GM12875 (cell line): ENCODE measurements around the gene ACOT11.

Source experiments
- H3K4me3 ChIP-seq: one replicate; pipeline ENCODE4 v1.5.1; 2011; ENCODE audit warnings: low read depth, low read length, control low read depth
- CTCF ChIP-seq: IDR thresholded peaks from 2 replicates; pipeline ENCODE4 v1.5.1; 2011; ENCODE audit warnings: low read depth, mild to moderate bottlenecking, control low read depth, inconsistent platforms, low read length, moderate library complexity, borderline replicate concordance; ENCODE audit not compliant: insufficient read depth

Gene ACOT11

DNA sequence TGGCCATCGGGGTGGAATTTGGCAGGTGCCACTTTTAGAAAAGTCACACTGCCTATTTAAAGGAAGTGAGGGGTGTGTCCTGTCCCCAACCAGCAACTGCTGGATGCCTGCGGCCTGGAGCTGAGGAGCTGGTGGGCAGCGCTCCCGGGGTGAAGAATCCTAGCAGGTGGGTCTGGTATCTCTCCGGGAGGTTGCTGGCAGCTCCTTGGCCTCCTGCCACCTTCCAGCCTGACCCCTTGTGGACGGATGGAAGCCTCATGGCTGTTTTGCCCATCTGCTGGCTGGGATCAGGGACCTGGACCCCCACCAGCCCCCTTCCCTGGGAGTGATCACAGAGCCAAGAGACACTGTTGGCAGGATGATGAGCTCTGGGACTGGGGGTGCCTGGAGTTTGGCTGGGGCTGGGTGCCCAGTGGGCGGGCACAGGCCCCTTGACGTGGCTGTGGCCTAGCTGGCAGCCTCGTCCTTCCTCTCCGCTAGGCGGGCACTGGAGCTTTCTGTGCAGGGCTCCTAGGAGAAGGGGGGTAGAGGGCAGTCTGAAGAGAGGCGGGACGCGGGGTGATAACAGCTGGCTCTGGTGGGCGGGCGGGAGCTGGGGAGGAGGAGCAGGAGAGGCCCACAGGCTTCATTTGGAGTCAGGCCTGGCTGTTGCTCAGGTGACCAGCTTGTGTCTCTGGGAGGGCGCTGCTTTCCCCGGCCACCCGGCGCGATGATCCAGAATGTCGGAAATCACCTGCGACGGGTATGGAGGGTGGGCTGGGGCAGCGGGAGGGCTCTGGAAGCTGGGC is at the start of gene ACOT11:
Gene ACOT11 (plus strand): TSS at position 628 of the 788 bp plus-strand sequence. CDS start 82 bp downstream, at position 710.
- TF ChIP-seq CTCF, result no peak
- no peak within 1 kb of the TSS for H3K4me3 ChIP-seq

GRCh38 chr1:54498383-54499096 is 49.5 kb upstream of the ACOT11 start:
- no peak overlapping the region for H3K4me3 ChIP-seq
- no peak for TF ChIP-seq CTCF

- TF ChIP-seq CTCF, result no peak
- H3K4me3 ChIP-seq, result no peak overlapping the region
Measured at GRCh38 chr1:54499097-54499359, 49.0 kb upstream of the ACOT11 start.

DNA sequence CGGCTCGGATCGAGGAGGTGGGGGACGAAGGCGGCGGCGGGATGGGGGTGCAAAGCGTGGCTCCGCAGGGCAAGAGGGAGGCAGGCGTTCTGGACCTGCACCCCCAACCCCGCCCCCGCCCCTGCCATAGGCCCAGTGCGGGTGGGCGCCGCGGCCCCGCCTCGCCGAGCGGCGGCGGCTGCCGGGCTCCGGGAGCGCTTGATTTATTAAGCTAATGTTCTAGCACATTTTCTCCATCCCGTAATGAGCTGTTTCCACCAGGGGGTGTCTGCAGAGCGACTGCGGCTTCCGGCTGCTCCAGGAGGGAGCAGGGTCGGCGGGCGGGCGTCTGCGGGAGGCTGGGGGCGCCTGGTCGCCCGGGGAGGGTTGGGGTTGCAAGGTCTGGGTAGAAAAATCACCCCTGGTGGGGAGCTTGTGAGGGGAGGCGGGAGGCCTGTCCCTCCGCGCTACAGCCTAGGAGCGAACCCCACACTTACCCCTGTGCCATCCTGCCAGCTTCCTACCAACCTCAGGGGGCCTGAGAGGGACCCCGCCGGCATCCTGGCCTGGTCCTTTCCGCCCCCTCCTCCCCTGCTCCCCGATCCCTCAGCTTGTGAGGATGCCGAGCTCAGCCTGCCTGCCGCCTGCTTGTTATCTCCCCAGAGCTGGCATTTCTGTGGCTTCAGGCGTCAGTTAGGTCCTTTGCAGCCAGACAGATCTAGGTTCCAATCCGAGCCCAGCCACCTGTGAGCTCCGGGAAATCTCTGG is 48.5 kb upstream of the ACOT11 start:
- no peak overlapping the region for H3K4me3 ChIP-seq
- no peak for TF ChIP-seq CTCF

- no peak overlapping the region for H3K4me3 ChIP-seq
- TF ChIP-seq CTCF, result no peak
Measured at GRCh38 chr1:54500107-54500431, 48.0 kb upstream of the ACOT11 start.

GRCh38 chr1:54501849-54502248 is 46.2 kb upstream of the ACOT11 start:
- H3K4me3 ChIP-seq, result no peak overlapping the region
- TF ChIP-seq CTCF, result no peak

- no peak for TF ChIP-seq CTCF
- no peak overlapping the region for H3K4me3 ChIP-seq
Measured at GRCh38 chr1:54502342-54502741, 45.7 kb upstream of the ACOT11 start.
